Measurements from ENCODE around the gene PRKCG.

PRKCG gene

DNA sequence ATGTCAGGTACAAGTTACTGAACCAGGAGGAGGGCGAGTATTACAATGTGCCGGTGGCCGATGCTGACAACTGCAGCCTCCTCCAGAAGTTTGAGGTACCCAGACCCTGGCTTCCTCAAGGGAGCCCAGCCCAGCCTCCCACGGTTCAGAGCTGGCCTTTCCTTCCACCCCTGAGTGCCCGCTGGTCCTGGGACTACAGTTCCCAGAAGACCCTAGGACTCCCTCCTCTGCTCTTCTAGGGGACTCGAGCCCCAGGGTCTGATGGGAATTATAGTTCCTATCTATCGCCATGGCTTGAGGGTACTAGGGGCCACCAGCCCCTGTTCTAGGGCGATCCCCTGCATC, 11.0 kb downstream of the PRKCG start:
- H3K9me3 ChIP-seq (ENCODE audit: insufficient read depth, low read length, severe bottlenecking), result no peaks in the 10 kb centered on the region
- no peak overlapping the region for H3K4me2 ChIP-seq (ENCODE audit: insufficient read depth, low read length)
- H3K9ac ChIP-seq (ENCODE audit: low read depth, low read length), result no peak overlapping the region
- no peak for ATAC-seq (ENCODE audit: insufficient read depth, low read depth)
- H2AFZ ChIP-seq (ENCODE audit: low read depth, low read length), result no peak overlapping the region
- H3K27me3 ChIP-seq (ENCODE audit: insufficient read depth, low read length, poor library complexity), result no peaks in the 10 kb centered on the region
- H3K27ac ChIP-seq (ENCODE audit: low read length), result no peak overlapping the region
- no peak overlapping the region for H3K4me3 ChIP-seq (ENCODE audit: low read depth in 1 of 2, low read length in 2 of 2)
- TF ChIP-seq EZH2 (IDR thresholded peaks at IDR 0.05; ENCODE audit: borderline replicate concordance, low read depth, low read length, severe bottlenecking), result no peak
- TF ChIP-seq, protein P1, sequence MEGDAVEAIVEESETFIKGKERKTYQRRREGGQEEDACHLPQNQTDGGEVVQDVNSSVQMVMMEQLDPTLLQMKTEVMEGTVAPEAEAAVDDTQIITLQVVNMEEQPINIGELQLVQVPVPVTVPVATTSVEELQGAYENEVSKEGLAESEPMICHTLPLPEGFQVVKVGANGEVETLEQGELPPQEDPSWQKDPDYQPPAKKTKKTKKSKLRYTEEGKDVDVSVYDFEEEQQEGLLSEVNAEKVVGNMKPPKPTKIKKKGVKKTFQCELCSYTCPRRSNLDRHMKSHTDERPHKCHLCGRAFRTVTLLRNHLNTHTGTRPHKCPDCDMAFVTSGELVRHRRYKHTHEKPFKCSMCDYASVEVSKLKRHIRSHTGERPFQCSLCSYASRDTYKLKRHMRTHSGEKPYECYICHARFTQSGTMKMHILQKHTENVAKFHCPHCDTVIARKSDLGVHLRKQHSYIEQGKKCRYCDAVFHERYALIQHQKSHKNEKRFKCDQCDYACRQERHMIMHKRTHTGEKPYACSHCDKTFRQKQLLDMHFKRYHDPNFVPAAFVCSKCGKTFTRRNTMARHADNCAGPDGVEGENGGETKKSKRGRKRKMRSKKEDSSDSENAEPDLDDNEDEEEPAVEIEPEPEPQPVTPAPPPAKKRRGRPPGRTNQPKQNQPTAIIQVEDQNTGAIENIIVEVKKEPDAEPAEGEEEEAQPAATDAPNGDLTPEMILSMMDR (IDR thresholded peaks at IDR 0.05; ENCODE audit: borderline replicate concordance, extremely low read depth, low read length, poor library complexity, severe bottlenecking), result no peak
- no peak for DNase-seq
- no peaks in the 10 kb centered on the region for H3K36me3 ChIP-seq (ENCODE audit: insufficient read depth, low read length)
- H3K4me1 ChIP-seq (ENCODE audit: insufficient read depth, low read length), result no peaks in the 10 kb centered on the region
- no peaks in the 10 kb centered on the region for H4K20me1 ChIP-seq (ENCODE audit: insufficient read depth, low read length)
- no peaks in the 10 kb centered on the region for H3K79me2 ChIP-seq (ENCODE audit: insufficient read depth, low read length)

DNA sequence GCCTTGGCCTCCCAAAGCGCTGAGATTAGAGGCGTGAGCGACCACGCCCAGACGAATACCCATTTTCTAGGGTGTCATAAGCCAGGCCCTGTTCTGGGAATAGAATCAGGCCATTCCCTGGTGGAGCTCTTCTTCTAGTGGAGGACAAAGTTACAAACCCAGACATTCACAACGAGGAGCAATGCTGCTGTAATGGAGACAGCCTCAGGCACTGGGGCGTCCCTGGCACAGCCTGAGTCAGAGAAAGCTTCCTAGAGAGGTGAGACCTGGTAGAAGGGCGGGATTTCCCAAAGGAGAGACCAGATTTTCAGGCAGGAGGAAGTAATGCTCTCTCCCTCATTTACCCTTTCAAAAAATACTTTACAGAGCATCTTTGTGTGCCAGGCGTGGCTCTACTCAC, 12.7 kb downstream of the PRKCG start:
- DNase-seq, result no peak
- Histone ChIP-seq H3K9me3 (ENCODE audit: insufficient read depth, low read length, severe bottlenecking) (no peaks in the 10 kb centered on the region), H3K4me3 (ENCODE audit: low read depth in 1 of 2, low read length in 2 of 2) (no peak overlapping the region), H2AFZ (ENCODE audit: low read depth, low read length) (no peak overlapping the region), H3K4me2 (ENCODE audit: insufficient read depth, low read length) (no peak overlapping the region), H3K27me3 (ENCODE audit: insufficient read depth, low read length, poor library complexity) (no peaks in the 10 kb centered on the region), H4K20me1 (ENCODE audit: insufficient read depth, low read length) (no peaks in the 10 kb centered on the region), H3K27ac (ENCODE audit: low read length) (no peak overlapping the region), H3K4me1 (ENCODE audit: insufficient read depth, low read length) (no peaks in the 10 kb centered on the region), H3K79me2 (ENCODE audit: insufficient read depth, low read length) (no peaks in the 10 kb centered on the region), H3K36me3 (ENCODE audit: insufficient read depth, low read length) (no peaks in the 10 kb centered on the region), H3K9ac (ENCODE audit: low read depth, low read length) (no peak overlapping the region)
- ATAC-seq (ENCODE audit: insufficient read depth, low read depth), result no peak
- TF ChIP-seq EZH2 (IDR thresholded peaks at IDR 0.05; ENCODE audit: borderline replicate concordance, low read depth, low read length, severe bottlenecking), result no peak
- TF ChIP-seq, protein P1 (IDR thresholded peaks at IDR 0.05; ENCODE audit: borderline replicate concordance, extremely low read depth, low read length, poor library complexity, severe bottlenecking), result no peak

DNA sequence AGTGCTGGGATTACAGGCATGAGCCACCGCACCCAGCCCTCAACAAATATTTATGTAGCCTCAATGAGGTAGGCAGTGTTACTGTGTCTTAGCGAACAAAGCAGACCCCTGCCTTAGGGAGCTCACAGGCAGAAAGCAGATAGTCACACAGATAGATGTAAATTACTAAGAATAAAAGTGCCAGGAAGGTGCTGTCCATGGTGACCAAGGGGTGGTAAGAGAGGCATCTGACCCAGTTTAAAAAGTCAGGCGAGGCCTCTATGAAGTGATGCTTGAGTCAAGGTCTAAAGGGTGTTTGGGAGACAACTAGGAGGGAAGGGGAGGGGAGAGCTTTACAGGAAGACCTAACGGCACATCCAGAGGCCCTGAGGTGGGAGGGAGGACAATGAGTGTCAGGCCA, 14.7 kb downstream of the PRKCG start:
- Histone ChIP-seq H3K4me3 (ENCODE audit: low read depth in 1 of 2, low read length in 2 of 2) (no peak overlapping the region), H3K9me3 (ENCODE audit: insufficient read depth, low read length, severe bottlenecking) (no peaks in the 10 kb centered on the region), H3K79me2 (ENCODE audit: insufficient read depth, low read length) (no peaks in the 10 kb centered on the region), H4K20me1 (ENCODE audit: insufficient read depth, low read length) (peaks cover 8% of the 10 kb centered on the region), H3K9ac (ENCODE audit: low read depth, low read length) (no peak overlapping the region), H3K27ac (ENCODE audit: low read length) (no peak overlapping the region), H3K4me2 (ENCODE audit: insufficient read depth, low read length) (no peak overlapping the region), H3K36me3 (ENCODE audit: insufficient read depth, low read length) (no peaks in the 10 kb centered on the region), H3K27me3 (ENCODE audit: insufficient read depth, low read length, poor library complexity) (no peaks in the 10 kb centered on the region), H3K4me1 (ENCODE audit: insufficient read depth, low read length) (no peaks in the 10 kb centered on the region), H2AFZ (ENCODE audit: low read depth, low read length) (no peak overlapping the region)
- no peak for ATAC-seq (ENCODE audit: insufficient read depth, low read depth)
- TF ChIP-seq EZH2 (IDR thresholded peaks at IDR 0.05; ENCODE audit: borderline replicate concordance, low read depth, low read length, severe bottlenecking), result no peak
- TF ChIP-seq, protein P1 (IDR thresholded peaks at IDR 0.05; ENCODE audit: borderline replicate concordance, extremely low read depth, low read length, poor library complexity, severe bottlenecking), result no peak
- DNase-seq, result no peak

DNA sequence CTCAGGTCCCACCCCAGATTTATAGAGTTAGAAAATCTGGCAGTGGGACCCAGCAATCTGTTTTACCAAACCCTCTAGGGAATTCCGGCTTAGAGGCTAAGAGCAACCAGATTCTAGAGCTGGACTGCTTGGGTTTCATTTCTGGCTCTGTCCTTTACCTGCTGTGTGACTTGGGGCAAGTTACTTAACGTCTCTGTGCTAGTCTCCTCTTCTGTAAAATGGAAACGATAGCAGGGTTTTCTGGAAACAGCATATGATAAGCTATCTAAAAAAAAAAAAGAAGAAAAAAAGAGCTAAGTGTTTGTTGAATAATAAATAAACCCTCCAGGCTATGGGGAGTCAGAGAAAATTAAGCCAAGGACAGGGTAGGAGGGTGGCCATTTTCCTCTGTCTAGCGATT, 15.5 kb downstream of the PRKCG start:
- TF ChIP-seq EZH2 (IDR thresholded peaks at IDR 0.05; ENCODE audit: borderline replicate concordance, low read depth, low read length, severe bottlenecking), result no peak
- TF ChIP-seq, protein P1 (IDR thresholded peaks at IDR 0.05; ENCODE audit: borderline replicate concordance, extremely low read depth, low read length, poor library complexity, severe bottlenecking), result no peak
- H3K79me2 ChIP-seq (ENCODE audit: insufficient read depth, low read length), result no peaks in the 10 kb centered on the region
- H3K4me2 ChIP-seq (ENCODE audit: insufficient read depth, low read length), result no peak overlapping the region
- H2AFZ ChIP-seq (ENCODE audit: low read depth, low read length), result no peak overlapping the region
- H3K9ac ChIP-seq (ENCODE audit: low read depth, low read length), result no peak overlapping the region
- no peaks in the 10 kb centered on the region for H3K27me3 ChIP-seq (ENCODE audit: insufficient read depth, low read length, poor library complexity)
- H4K20me1 ChIP-seq (ENCODE audit: insufficient read depth, low read length), result peaks cover 8% of the 10 kb centered on the region
- no peak overlapping the region for H3K27ac ChIP-seq (ENCODE audit: low read length)
- no peaks in the 10 kb centered on the region for H3K4me1 ChIP-seq (ENCODE audit: insufficient read depth, low read length)
- no peaks in the 10 kb centered on the region for H3K36me3 ChIP-seq (ENCODE audit: insufficient read depth, low read length)
- H3K9me3 ChIP-seq (ENCODE audit: insufficient read depth, low read length, severe bottlenecking), result no peaks in the 10 kb centered on the region
- ATAC-seq (ENCODE audit: insufficient read depth, low read depth) (no peak), DNase-seq (no peak)
- H3K4me3 ChIP-seq (ENCODE audit: low read depth in 1 of 2, low read length in 2 of 2), result no peak overlapping the region
